Stimulated activated CD8-positive, alpha-beta memory T cell treated with anti-CD3 and anti-CD28 coated beads, Interleukin-7, amount 100 ng/mL, for 24 hours (primary cell): ENCODE data around the gene HOXC4.

Source experiments
- DNase-seq: peaks from one replicate; pipeline ENCODE4 v3.0.0-alpha.2; 2020; ENCODE audit warnings: low read depth

The HOXC4 gene

DNA sequence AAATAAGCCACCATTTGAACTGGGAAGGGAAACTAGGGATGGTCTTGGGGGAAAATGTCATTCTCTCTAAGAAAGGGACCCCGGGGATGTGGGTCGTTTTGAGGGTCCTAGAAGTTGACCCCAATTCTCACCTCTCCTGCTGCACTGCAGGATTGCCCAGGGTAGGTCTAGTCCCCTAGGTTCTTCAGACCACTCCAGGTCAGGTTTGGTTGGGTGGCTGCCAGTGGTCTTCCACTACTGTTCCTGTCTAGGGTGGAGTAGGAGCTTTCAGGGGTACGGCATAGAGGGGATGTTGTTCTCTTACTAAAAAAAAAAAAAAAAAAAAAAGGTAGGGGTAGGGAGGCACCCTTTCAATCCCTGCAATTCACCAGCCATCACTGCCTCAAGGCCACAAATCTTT is 37.6 kb upstream of the HOXC4 start:
- no peak for DNase-seq

DNA sequence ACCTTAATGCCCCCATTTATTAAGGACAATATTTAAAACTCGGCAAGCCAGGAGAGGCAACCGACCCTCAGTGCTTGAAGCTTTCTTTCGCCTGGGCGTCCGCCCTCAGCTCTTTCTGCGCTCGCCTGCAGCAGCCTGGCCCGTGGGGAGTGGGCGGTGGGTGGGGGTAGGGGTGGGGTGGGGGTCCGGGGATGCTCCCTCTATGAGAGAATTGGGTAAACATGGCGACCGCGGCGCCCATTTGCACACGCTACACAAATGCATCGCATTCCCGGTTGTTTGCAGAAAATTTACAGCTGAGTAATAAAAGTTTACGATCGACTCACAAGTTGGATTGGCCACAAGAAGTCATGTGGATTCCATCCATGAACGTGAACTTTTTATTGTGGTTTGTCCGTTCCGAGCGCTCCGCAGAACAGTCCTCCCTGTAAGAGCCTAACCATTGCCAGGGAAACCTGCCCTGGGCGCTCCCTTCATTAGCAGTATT is 37.1 kb upstream of the HOXC4 start:
- DNase-seq, result no peak

DNA sequence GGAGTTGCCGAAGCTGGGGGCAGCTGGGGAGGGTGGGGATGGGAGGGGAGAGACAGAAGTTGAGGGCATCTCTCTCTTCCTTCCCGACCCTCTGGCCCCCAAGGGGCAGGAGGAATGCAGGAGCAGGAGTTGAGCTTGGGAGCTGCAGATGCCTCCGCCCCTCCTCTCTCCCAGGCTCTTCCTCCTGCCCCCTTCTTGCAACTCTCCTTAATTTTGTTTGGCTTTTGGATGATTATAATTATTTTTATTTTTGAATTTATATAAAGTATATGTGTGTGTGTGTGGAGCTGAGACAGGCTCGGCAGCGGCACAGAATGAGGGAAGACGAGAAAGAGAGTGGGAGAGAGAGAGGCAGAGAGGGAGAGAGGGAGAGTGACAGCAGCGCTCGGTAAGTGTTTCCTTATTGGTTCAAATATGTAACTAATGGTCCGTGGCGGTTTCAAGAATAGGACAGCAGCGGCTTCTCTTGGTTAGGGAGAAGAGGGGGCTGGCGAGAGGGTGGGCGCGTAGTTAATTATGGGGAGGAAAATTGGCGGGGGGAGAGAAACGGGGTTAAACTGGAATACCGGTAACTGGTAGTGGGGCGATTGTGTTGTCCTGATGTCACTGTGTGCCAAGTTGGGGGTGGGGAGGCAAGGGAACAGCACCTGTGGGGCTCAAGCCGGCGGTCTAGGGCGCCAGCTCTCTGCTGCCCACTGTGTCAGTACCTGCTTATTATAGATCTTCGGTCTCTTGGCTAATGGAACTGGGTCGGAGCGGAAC is 36.4 kb upstream of the HOXC4 start:
- DNase-seq, result no peak

DNA sequence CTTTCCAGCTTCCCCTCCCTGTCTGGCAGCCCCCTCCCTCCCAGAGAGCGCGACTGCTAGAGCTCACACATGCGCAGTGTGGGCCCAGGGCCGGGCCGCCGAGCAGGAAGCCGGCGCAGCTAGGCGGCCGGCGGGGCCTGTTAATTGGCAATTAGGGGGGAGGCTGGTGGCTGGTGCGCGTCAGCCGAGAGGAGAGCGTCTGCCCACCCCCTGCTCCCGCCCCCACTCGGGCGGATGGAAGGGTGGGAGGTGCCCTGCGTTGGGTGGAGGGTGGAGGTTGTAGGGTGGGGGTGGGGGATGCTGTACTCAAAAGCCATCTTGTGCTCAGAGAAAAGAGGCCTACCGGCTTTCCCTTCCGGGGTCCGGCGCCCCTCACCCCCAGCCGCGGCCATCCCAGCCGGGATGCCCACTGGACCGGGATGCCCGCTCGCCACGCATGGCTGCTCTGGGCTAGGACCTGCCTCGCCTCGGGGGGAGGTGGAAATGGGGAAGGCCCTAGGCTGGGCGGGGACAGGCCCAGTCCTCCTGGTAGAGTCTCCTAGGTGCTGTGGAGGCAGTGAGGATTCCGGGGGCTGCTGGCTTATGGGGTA is 35.7 kb upstream of the HOXC4 start:
- peak; percentile 49 for DNase-seq

DNA sequence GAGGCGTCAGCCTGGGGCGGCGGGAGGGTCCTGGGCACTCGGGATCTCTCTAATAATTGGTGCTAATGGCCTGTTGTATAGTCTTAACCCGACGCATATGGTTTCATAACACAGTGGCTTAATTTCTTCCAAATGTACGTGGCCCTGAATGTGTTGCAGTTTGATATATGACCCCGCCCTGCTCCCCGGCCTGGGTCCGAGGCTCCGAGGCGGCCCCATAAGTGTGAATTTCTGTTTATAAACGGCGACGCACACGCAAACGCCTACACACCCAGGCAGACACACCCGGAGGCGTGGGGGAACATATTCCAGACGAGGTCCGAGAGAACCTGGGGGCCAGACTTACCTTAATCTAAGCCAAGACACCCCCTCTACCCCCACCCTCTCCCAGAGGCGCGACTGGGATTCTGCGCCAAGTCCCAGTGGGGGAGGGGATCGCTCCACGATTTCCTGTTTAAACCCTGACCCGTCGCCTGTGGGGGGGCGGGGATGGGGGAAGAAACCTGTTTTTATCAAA is 35.1 kb upstream of the HOXC4 start:
- DNase-seq, result no peak

DNA sequence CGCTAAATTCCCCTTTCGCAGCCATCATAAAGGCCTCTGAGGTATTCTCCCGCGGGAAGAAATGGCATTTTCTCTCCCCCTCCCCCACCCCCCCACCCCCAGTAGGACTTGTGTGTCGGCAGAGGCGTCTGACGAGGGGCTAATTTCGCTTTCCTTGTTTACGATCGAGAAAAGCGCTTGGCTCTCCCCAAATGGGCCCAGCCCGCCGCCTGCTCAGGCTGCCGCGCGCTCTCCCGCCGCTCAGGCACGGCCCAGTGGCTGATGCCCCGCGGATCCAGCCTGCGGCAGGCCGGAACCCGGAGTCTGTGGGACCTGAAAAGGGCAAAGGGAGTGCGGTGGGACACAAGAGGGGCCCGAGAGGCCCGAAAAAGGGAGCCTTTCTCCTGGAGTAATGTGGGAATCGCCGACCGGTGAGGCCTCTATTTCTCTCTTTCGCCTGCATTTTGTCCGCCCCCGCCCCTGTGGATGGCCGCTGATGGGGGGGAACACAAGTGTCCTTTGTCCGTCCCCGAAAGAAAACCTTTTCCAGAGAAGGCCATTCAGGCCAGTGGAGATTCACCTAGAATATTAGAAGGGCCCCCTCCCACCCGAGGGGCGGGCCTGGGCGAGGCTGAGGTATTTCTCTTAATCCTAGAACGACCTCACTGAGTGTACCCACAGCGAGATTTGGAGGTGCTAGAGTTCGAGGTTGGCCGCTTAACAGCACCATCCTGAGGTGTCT is 34.4 kb upstream of the HOXC4 start:
- no peak for DNase-seq

DNA sequence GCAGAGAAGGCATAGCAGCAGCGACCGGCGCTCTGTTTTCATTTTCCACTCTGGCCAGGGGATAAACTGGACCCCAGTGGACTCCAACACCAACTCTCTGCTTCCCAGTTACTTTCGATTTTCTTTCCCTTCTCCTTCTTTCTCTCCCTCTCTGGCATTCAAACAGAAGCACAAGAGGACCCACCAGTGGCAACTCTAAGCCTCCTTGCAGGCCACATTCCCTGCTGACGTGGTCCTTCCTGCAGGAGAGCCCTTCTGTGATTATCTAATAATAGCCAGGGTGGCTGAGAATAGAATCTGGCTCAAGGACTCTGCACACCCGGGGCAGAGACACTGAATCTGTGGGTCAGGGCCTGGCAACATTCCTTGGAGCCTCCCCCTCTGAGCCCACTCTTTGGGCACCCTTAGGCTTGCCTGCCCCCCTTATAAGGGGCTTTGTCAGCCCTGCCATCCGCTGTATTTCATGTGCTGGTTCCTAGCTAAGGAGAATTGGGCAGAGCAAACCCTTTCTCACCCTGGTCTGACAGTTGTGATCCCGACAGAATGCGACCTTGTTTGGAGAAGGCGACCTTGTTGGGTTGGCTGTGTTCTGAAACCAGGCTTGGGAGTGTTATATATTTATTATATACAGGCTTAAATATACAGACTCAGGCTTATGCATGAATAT is 33.6 kb upstream of the HOXC4 start:
- no peak for DNase-seq

DNA sequence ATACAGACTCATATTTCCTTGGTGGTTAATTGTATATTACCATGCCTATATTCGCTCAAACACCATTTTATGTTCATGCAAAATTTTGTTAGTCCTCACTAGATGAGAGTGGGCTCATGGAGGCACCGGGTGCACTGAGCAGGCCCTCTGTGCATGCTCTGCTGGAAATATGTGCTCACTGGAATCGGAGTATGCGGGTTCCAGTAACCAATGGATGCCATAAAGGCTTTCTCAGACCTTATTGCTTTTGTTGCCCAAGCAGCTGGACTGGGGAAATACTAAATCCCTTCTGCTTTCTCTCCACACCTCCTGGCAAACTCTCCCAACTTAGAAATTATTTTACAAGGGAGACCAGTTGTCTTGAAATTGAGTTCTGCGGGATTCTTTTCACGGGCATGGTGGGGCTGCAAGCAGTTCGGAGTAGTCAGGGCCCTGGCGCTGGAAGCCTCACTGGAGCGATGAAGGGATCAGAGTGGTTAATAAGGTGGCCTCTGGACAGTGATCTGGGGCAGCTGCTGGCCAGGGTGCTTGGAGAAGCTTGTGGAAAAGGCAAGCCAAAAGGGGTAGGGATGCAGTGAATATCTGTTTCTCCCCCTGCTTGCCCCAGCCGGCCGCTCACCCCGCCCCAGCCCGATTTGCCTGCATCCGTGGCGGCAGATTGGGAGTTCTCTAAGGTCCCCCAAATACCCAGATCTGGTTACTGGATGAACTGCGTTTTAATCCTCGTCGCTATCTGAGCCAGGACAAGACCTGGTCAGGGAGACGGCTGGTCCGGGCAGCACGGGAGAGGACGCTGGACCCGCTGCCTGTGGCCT is 32.8 kb upstream of the HOXC4 start:
- no peak for DNase-seq

DNA sequence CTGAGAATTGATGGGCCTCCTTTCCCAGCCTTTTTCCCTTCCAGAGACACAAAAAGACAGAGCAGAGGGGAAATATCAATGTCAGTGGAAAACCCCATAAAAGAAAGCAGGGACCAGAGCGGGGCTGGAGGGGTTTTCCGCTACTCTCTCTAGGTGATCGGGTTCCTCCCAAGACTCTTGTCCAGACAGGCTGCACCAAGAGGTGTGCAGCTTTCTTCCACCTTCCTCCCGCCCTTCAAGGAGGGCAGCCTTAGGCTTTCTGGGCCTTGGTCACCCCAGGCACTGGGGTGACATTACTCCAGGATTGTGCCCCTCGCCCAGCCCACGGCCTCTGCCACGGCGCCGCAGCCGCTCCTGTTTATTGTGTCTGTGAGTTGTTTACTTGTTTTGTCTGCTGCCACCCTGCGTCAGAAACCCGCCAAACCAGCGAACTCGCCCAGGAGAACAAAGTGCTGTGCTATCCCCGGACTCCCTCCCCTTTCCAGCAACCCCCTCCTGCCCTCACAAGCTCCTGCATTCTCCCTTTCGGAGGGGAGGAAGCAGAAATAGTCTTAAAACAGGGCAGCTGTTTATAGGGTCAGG is 32.1 kb upstream of the HOXC4 start:
- no peak for DNase-seq

DNA sequence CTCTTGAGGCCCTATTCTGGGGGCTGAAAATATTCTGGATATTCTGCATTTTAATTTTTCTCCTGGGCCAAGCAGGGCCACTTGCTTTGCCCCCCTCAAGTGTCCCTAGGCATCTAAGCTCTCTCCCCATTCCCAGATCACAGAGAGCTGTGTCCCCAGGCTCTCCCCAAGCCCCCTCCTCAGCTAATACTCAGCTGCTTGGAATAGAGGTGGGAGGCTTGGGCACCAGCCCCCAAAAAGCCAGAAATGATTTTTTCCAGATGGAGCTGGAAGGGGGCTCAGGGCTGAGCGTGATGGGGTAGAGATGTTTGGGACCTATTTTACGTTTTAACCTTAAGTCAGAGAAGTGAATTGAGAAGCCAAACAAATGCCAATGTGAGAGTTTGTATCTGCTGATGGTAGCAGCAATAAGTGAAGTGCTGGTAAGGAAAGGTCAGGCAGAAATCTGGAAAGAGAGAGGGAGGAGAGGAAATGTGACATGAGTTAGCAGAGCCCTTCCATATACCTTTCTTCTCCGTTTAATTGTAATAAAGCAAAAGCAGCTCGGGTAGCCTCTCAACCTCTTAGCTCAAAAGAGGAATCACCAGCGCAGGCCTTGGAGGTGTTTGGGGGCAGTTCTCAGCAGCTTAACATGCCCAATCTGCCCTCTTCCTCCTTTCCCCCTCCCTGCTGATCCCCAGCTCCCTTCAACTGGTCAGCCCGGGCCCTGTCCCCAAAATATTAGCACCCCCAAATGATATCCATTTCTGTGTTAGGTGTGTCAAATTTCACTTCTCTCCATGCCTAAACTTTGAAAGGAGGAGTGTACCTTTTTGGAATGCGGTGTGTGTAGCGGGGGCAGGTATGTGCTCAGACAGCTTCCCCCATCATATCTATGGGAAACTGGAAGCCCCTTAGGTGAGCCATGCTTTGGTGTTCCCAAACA is 30.4 kb upstream of the HOXC4 start:
- no peak for DNase-seq

DNA sequence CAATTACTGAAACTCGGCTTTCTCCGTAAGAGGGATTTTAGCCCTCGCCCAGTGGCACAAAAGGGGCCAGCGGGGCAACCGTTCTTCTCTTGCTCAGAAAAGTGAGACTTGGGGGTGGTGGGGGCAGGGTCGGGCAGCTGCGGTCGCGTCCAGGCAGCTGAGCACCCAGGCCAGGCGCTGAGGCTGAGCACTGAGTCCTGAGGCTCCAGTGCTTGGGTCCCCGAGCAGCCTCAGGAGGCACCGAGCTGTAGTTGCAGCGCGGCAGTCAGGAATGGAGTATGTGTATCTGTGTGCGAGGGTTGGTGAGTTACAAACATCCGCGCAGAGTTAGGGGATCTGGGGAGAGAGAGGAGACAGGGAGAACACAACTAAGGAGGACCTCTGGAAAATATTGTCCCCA is 29.5 kb upstream of the HOXC4 start:
- no peak for DNase-seq

DNA sequence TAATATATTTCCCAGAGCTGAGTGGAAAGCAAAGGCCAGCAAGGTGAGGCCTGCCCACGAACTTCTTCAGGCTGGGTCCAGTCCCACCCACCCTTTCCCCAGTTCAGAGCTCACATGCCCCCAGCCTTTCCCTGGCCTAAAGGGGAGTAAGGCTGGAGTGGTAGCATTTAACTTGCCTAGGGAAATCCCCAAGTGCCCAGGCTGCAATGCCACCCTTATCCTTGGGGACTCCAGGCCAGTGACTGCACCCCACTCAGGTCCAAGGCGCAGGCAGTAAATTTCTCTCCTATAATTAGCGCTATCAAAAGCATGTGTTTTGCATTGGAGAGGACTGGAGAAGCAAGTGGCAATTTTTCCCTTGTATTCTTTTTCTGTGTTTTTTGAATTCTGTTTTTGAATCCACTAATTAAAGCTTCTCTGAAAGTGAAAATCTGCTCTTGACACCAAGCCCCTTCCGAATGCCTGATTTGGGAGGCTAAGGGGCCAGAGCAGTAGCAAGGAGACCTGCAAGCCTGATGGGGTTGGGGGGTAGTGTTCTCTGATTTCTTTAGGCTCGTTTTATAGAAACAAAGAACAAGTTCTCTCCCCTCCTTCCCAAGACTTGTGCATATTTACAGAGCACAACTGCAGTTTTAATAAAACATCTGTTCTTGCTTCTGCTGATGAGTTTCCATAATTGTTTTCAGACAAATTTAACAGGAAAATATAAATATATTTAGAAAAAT is 28.9 kb upstream of the HOXC4 start:
- no peak for DNase-seq

DNA sequence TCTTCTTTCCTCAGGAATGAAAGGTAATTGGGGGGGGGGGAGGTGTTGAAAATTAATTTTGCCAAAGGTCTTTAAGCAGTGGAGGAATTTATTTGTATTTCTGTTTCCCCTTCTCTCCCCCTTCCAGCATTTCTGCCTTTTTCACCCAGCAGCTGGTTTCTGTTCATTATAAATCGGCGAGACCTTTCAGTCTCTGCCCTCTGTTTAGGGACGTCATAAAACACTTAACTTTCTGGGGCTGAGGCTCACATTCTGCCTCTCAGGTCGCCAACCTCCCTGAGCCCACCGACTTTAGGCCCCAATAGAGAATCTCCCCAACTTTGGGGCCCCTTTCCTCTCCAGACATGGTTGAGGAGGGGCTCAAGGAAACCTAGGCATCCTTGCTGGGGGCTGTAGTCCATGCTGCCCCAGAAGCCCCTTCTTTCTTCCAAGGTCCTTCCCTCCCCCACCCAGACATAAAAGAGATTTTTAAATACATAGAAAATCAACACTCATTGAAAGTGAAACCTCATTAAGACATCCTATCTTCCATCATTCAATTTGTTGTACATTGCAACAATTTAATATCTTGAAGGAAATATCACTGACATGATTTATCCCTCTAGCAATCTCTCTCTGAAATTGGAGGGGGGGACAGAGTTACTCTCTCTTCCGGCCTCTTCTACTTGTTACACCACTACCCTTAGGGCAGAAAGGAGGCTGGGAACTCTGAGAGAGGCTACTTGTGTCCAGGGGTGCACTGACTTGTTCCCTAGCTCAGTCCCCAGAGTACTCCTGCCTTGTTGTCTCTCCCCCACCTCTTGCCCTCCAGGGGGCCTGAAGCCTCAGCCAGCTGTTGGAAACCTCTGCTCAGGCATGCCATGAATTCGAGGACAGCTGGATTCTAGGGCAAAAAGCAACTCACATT is 27.9 kb upstream of the HOXC4 start:
- DNase-seq, result no peak

DNA sequence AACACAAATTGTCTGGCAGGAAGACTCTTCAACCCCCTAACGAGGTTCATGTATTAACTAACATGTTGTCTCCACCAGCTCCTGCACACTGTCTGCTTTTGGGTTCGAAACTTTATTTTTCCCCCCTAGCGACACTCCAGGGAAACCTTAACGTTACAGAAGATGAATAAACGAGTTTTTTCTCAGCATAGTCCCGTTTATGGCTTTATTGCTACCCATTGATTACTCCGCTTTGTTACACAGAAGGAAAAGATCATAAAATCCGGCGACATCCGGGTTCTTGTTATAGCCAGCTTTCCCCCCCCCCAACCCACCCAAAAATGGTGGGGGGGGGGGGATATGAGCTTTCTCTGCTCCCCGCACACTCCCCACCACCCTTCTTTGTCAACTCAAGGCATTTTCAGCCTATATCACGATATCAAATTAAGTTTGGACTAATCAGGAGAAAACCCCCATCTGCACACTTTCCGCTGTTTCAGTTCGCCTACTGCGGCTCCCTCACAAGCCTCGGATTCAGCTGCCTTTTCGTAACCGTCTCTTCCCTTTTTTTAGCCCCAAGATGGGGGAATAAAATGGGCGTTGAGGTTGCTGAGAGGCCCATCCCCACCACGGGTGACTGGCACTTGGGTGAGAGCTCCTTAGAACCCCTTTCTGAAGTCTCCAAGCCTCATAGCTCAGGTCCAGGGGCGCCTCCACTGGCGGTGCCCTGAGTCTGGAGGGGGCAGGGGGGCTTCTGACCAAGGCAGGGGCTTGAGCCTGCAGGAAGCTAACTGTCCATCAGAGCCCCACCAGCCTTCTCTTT is 26.8 kb upstream of the HOXC4 start:
- no peak for DNase-seq

DNA sequence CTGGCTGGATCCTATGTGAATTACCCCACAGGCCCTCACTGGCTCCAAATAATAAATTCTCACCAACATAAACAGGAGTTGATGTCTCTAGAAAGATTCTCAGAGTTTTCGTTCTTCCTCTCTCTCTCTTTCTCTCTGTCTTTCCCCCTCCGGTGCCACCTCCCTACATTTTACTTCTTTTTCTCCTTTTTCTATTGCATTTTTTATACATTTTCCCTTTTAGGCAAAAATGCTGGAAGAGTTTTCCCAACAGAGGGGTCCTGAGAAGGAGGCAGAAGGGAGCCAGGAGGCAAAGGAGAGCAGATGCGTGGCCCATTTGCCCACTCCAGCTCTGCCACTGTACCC is 26.2 kb upstream of the HOXC4 start:
- DNase-seq, result no peak

DNA sequence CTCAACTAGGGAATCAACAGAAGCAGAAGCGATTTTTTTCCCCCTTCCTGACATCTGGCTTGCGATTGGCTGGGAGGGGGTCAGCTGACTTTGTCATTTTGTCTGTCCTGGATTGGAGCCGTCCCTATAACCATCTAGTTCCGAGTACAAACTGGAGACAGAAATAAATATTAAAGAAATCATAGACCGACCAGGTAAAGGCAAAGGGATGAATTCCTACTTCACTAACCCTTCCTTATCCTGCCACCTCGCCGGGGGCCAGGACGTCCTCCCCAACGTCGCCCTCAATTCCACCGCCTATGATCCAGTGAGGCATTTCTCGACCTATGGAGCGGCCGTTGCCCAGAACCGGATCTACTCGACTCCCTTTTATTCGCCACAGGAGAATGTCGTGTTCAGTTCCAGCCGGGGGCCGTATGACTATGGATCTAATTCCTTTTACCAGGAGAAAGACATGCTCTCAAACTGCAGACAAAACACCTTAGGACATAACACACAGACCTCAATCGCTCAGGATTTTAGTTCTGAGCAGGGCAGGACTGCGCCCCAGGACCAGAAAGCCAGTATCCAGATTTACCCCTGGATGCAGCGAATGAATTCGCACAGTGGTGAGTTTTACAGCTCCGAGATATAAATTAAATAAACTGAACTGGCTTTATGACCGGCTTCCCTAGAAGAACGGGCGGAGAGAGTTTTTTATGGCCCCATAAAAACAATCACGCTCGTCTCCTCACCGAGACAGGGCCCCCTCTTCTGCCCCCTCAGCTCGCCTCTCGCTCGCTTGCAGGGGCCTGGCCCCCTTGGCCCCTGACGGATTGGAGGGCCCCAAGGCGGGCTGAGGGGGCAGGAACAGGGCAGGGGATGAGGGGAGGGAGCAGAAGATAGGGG is 25.1 kb upstream of the HOXC4 start, which contains the start of gene HOXC6:
Gene HOXC6 (plus strand): TSS at position 127 of the 888 bp plus-strand sequence. CDS start 82 bp downstream, at position 209.
- DNase-seq, result no peak
